Kidney (tissue), 14 donors: ENCODE results near the gene APBA1. TPM values are rescaled to one million over a fixed set of nuclear protein-coding genes. Genes with fewer than 3 reads are reported as not detected.

Experiments used
- DNase-seq, 5 donors: peaks; one replicate each; pipeline ENCODE4 v3.0.0-alpha.2; 2013 to 2020
- FAIRE-seq: peaks from 2 replicates; lab custom pipeline; 2012; peaks lifted over from hg19 to GRCh38; lab: Jason Lieb, UNC
- H3K27ac ChIP-seq, 2 donors: one replicate each; pipeline ENCODE4 v1.7.0; 2013; ENCODE audit warnings: low read depth in 2 of 2, low read length in 2 of 2, inconsistent platforms in 1 of 2
- H3K27me3 ChIP-seq: one replicate; pipeline ENCODE4 v1.7.1; 2013; ENCODE audit warnings: low read length, inconsistent platforms; ENCODE audit not compliant: control insufficient read depth, insufficient read depth
- H3K36me3 ChIP-seq, 3 donors: one replicate each; pipeline versions ENCODE4 v1.7.0 to v1.7.1; 2013; ENCODE audit warnings: low read length in 3 of 3, control low read depth in 1 of 3, inconsistent platforms in 1 of 3; ENCODE audit not compliant: insufficient read depth in 3 of 3, control insufficient read depth in 2 of 3
- H3K4me1 ChIP-seq, 3 donors: one replicate each; pipeline versions ENCODE4 v1.7.0 to v1.7.1; 2013; ENCODE audit warnings: low read length in 3 of 3, inconsistent platforms in 1 of 3, low read depth in 1 of 3; ENCODE audit not compliant: control insufficient read depth in 2 of 3, insufficient read depth in 2 of 3
- H3K4me3 ChIP-seq, 3 donors: one replicate each; pipeline versions ENCODE4 v1.7.0 to v1.8.1; 2013; ENCODE audit warnings: low read length in 3 of 3, control low read depth in 1 of 3, inconsistent platforms in 1 of 3
- H3K9ac ChIP-seq, 3 donors: one replicate each; pipeline versions ENCODE4 v1.7.0 to v1.7.1; 2013; ENCODE audit warnings: low read length in 3 of 3, control low read depth in 1 of 3, inconsistent platforms in 1 of 3
- H3K9me3 ChIP-seq, 3 donors: one replicate each; pipeline versions ENCODE4 v1.7.0 to v1.7.1; 2013; ENCODE audit warnings: low read length in 3 of 3, control low read depth in 1 of 3, inconsistent platforms in 1 of 3; ENCODE audit not compliant: control insufficient read depth in 2 of 3, insufficient read depth in 1 of 3
- intact Hi-C: fragments of 100-400 bp; cut with DNase I; formaldehyde crosslinking; loops from one replicate; pipeline ENCODE4 v1.11.1; 2022
- polyA plus RNA-seq: library from polyadenylated mRNA; stranded (reverse); fragments of 350-450 nt; fragmentation: Illumina TruSeq; extraction: RNeasy Lipid Tissue Mini Kit (QIAGEN cat#74804); gene quantifications from one replicate; pipeline ENCODE4 v1.2.3, GENCODE V29; 2014; ENCODE audit warnings: low read depth, low replicate concordance; ENCODE audit not compliant: insufficient read depth
- total RNA-seq: library from RNA; stranded (reverse); fragmentation: NEBNext Ultra II Directional; extraction: Animal tissue kit (Norgen Biotek cat#: 25700); gene quantifications from one replicate; pipeline ENCODE4 v1.2.1, GENCODE V29; 2021
- TF ChIP-seq, protein P1 (sequence below): IDR thresholded peaks from 3 replicates; pipeline ENCODE4 v1.5.1; 2012; ENCODE audit warnings: mild to moderate bottlenecking, moderate library complexity, borderline replicate concordance; ENCODE audit not compliant: insufficient read depth; ENCODE audit errors: extremely low read depth
- donor health status: control.
- donor health status: control.
- donor health status: control.
- donor health status: control.
- donor health status: control.
- donor health status: DM: yes; HTN: yes; CAD: no.
- donor health status: Normal renal cell carcinoma (clear cell type).

Gene APBA1
- total and polyA plus RNA-seq, 2 donors from 2014 or later, result 1.3 to 5.1 TPM

DNA sequence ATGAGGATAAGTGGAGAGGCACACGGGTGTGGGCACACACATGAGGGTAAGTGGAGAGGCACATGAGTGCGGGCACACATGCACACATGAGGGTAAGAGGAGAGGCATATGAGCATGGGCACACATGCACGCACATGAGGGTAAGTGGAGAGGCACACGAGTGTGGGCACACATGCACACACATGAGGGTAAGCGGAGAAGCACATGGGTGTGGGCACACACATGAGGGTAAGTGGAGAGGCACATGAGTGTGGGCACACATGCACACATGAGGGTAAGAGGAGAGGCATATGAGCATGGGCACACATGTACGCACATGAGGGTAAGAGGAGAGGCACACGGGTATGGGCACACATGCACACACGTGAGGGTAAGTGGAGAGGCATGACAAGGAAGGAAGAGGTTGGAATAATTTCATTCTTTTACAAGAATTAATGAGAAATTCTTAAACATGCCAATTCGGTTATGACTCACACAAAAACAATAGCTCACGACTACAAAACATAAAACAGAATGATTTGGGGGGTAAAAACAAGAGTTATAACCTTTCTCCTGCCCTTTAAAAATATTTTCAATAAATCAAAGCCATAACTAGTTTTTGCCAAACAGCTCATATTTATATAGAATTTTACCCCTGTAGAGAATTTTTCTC is 67.5 kb downstream of the APBA1 start:
- no peaks in the 10 kb centered on the region for H3K36me3 ChIP-seq
- H3K27ac ChIP-seq, result no peak overlapping the region
- FAIRE-seq (no peak), DNase-seq (no peak)
- no peak overlapping the region for H3K4me3 ChIP-seq
- no peak overlapping the region for H3K9ac ChIP-seq
- H3K27me3 ChIP-seq, result no peaks in the 10 kb centered on the region
- no peaks in the 10 kb centered on the region for H3K9me3 ChIP-seq
- intact Hi-C loops, result no loop called here
- TF ChIP-seq, protein P1, sequence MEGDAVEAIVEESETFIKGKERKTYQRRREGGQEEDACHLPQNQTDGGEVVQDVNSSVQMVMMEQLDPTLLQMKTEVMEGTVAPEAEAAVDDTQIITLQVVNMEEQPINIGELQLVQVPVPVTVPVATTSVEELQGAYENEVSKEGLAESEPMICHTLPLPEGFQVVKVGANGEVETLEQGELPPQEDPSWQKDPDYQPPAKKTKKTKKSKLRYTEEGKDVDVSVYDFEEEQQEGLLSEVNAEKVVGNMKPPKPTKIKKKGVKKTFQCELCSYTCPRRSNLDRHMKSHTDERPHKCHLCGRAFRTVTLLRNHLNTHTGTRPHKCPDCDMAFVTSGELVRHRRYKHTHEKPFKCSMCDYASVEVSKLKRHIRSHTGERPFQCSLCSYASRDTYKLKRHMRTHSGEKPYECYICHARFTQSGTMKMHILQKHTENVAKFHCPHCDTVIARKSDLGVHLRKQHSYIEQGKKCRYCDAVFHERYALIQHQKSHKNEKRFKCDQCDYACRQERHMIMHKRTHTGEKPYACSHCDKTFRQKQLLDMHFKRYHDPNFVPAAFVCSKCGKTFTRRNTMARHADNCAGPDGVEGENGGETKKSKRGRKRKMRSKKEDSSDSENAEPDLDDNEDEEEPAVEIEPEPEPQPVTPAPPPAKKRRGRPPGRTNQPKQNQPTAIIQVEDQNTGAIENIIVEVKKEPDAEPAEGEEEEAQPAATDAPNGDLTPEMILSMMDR, result no peak
- no peaks in the 10 kb centered on the region for H3K4me1 ChIP-seq

DNA sequence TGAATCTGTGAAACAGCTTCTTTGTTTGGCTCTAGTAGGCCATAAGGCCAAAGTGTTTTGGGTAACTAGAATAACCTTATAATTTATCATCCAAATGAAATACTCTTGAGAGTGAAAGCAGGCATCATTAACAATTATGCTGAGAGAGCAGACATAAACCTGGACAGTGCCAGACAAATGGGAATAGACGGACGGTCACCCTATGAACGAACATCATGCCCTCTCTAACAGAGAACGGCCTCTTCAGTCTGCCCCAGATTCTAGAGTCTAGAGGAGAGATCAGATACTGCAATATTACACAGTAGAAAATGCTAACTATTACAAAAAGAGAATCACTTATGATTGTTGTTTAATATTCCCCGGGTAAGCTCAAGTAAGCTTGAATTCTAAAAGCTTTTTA is 68.5 kb downstream of the APBA1 start:
- TF ChIP-seq, protein P1, result no peak
- H3K4me1 ChIP-seq, result no peaks in the 10 kb centered on the region
- no peaks in the 10 kb centered on the region for H3K27me3 ChIP-seq
- H3K9me3 ChIP-seq, result no peaks in the 10 kb centered on the region
- intact Hi-C loops, result no loop called here
- no peak overlapping the region for H3K4me3 ChIP-seq
- no peak for DNase-seq
- no peak overlapping the region for H3K27ac ChIP-seq
- no peaks in the 10 kb centered on the region for H3K36me3 ChIP-seq
- H3K9ac ChIP-seq, result no peak overlapping the region
- no peak for FAIRE-seq

DNA sequence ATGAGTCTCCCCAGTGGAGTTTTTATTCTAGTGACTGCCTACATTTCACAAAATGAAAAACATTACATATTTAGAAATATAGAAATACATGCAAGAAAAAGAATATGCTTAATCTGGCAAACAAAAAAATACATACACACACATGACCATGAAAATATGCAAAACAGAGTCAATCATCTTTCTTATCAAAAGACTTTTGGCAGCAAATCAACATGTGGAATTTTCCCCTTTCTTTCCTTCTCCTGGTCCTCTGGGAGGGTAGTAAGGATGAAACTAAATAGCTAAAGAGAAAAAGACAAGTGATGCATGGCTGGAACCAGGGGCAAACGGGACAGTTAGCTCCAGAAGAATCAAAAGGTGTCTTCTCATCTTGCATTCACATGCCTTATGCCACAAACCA is 69.4 kb downstream of the APBA1 start:
- FAIRE-seq, result no peak
- DNase-seq, result no peak
- Histone ChIP-seq H3K36me3 (no peaks in the 10 kb centered on the region), H3K4me3 (no peak overlapping the region), H3K9ac (no peak overlapping the region), H3K27ac (no peak overlapping the region), H3K4me1 (no peaks in the 10 kb centered on the region), H3K27me3 (no peaks in the 10 kb centered on the region), H3K9me3 (no peaks in the 10 kb centered on the region)
- intact Hi-C loops, result no loop called here
- TF ChIP-seq, protein P1, result no peak

DNA sequence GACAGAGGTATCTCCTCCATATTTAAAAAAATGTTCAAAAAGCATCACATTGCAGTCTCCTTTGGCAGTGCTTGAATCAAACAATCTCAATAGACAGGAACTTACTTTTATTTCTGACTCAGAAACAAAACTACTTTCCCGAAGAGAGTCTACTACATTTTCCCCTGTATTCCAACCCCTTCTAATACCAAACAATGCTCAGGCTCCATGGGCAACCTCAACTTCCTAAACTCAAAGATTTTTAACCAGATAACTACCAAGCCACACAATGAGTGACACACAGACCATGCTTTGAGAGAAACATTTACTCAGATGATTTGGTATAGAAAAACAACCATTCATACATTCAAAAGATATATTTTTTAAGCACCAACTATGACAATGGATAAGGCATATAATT is 70.5 kb downstream of the APBA1 start:
- intact Hi-C loops, result no loop called here
- Histone ChIP-seq H3K9me3 (no peaks in the 10 kb centered on the region), H3K4me1 (no peaks in the 10 kb centered on the region), H3K27me3 (no peaks in the 10 kb centered on the region), H3K4me3 (no peak overlapping the region), H3K36me3 (no peaks in the 10 kb centered on the region), H3K27ac (no peak overlapping the region), H3K9ac (no peak overlapping the region)
- TF ChIP-seq, protein P1, result no peak
- no peak for FAIRE-seq
- no peak for DNase-seq
